K562 (cell line): ENCODE measurements around the gene ASIC3. TPM values are rescaled to one million over a fixed set of nuclear protein-coding genes. Genes with fewer than 3 reads are reported as not detected.

Experiments
- AFF4 ChIP-seq: sonication (generic); formaldehyde crosslinking; IDR thresholded peaks from 2 replicates; pipeline ENCODE4 v1.8.0; 2023; ENCODE audit warnings: mild to moderate bottlenecking, missing genetic modification reagents
- ATF4 ChIP-seq: fragments of 450-650 bp; formaldehyde crosslinking; IDR thresholded peaks from 2 replicates; pipeline ENCODE4 v1.4.0; 2022; ENCODE audit warnings: mild to moderate bottlenecking, moderate library complexity
- BCL6 ChIP-seq: fragments of 250-450 bp; sonication (Bioruptor Pico); IDR thresholded peaks from 2 replicates; pipeline ENCODE4 v1.4.0; 2020
- BDP1 ChIP-seq: IDR thresholded peaks from 3 replicates; pipeline ENCODE4 v1.6.1; 2011; ENCODE audit not compliant: insufficient read length, insufficient read depth
- BRD4 ChIP-seq: fragments of 200-600 bp; sonication (generic); IDR thresholded peaks from 2 replicates; pipeline ENCODE4 v1.6.1; 2017; ENCODE audit warnings: inconsistent platforms
- CEBPB ChIP-seq: fragments of 450-650 bp; IDR thresholded peaks from 2 replicates; pipeline ENCODE4 v1.6.1; 2016; ENCODE audit warnings: missing genetic modification characterization, missing compliant biosample characterization
- ELF2 ChIP-seq: fragments of 250-450 bp; sonication (Bioruptor Pico); IDR thresholded peaks from 2 replicates; pipeline ENCODE4 v1.5.0; 2021; ENCODE audit warnings: mild to moderate bottlenecking
- GABPA ChIP-seq: fragments of 200-800 bp; sonication (Bioruptor generic); conservative IDR thresholded peaks from 2 replicates; pipeline ENCODE4 v1.6.1; 2016; ENCODE audit warnings: low read depth, missing genetic modification characterization, missing compliant biosample characterization
- HMG20B ChIP-seq: fragments of 250-450 bp; sonication (Bioruptor Pico); IDR thresholded peaks from 2 replicates; pipeline ENCODE4 v1.5.0; 2021; ENCODE audit warnings: mild to moderate bottlenecking
- MAFG ChIP-seq: fragments of 450-650 bp; conservative IDR thresholded peaks from 2 replicates; pipeline ENCODE4 v1.6.1; 2016; ENCODE audit warnings: missing genetic modification characterization, missing compliant biosample characterization
- MEF2D ChIP-seq: conservative IDR thresholded peaks from 2 replicates; pipeline ENCODE4 v1.6.1; 2016; ENCODE audit warnings: low read depth, missing genetic modification characterization, missing compliant biosample characterization
- SIN3B ChIP-seq: fragments of 450-650 bp; IDR thresholded peaks from 2 replicates; pipeline ENCODE4 v1.6.1; 2017; ENCODE audit warnings: low read depth, mild to moderate bottlenecking, moderate library complexity
- SMAD4 ChIP-seq: fragments of 250-450 bp; sonication (Bioruptor Pico); conservative IDR thresholded peaks from 2 replicates; pipeline ENCODE4 v1.8.0; 2021; ENCODE audit warnings: inconsistent platforms, mild to moderate bottlenecking, moderate library complexity
- TCF3 ChIP-seq: sonication (generic); formaldehyde crosslinking; IDR thresholded peaks from 2 replicates; pipeline ENCODE4 v1.4.0; 2020; ENCODE audit warnings: mild to moderate bottlenecking, missing genetic modification reagents
- ZFP1 ChIP-seq: fragments of 450-650 bp; formaldehyde crosslinking; IDR thresholded peaks from 2 replicates; pipeline ENCODE4 v1.4.0; 2020; ENCODE audit warnings: mild to moderate bottlenecking, mixed read lengths
- ZFP36 ChIP-seq: fragments of 150-350 bp; IDR thresholded peaks from 2 replicates; pipeline ENCODE4 v1.6.1; 2018; ENCODE audit warnings: low read length, low read depth; ENCODE audit not compliant: partially characterized antibody
- ZNF124 ChIP-seq: sonication (generic); formaldehyde crosslinking; IDR thresholded peaks from 2 replicates; pipeline ENCODE4 v1.8.1; 2022; ENCODE audit warnings: missing genetic modification reagents
- ZNF232 ChIP-seq: sonication (generic); formaldehyde crosslinking; IDR thresholded peaks from 2 replicates; pipeline ENCODE4 v1.8.0; 2022; ENCODE audit warnings: mild to moderate bottlenecking, missing genetic modification reagents
- polyA plus RNA-seq, 8 experiments: library from polyadenylated mRNA; depleted of rRNA in 4 of 8; stranded (reverse) in 5 of 8; unstranded in 3 of 8; fragments of >200 nt; fragmentation: Nextera tagmentation in 2 of 8; fragmentation: Illumina TruSeq in 1 of 8; extraction: Ambion mirVana in 2 of 8; extraction: Trizol in 1 of 8; gene quantifications; 2 replicates each; pipeline versions ENCODE4 v1.2.1 to v1.2.3, GENCODE V29; 2011 to 2014; ENCODE audit warnings: inconsistent platforms in 1 of 8, missing spikeins in 1 of 8
- total RNA-seq, 7 experiments: library from RNA; depleted of rRNA in 6 of 7; stranded (reverse); fragments of >200 nt in 6 of 7; fragmentation: Illumina TruSeq in 2 of 7; extraction: Trizol in 2 of 7; gene quantifications; 2 replicates each; pipeline versions ENCODE4 v1.2.1 to v1.2.3, GENCODE V29; 2011 to 2021; ENCODE audit warnings: low replicate concordance in 1 of 7
- TF ChIP-seq, protein P1 (sequence below): fragments of 450-650 bp; IDR thresholded peaks from 2 replicates; pipeline ENCODE4 v1.6.1; 2016; ENCODE audit warnings: antibody characterized with exemption
- TF ChIP-seq, protein P2 (sequence below): fragments of 450-650 bp; IDR thresholded peaks from 2 replicates; pipeline ENCODE4 v1.7.0; 2016; ENCODE audit warnings: borderline replicate concordance

The ASIC3 gene
- total and polyA plus RNA-seq, 9 of the 15 experiments (the other 6 are each of a cell fraction or from before 2014, with no cell fraction given), result 0.11 to 5.0 (median 0.87) TPM

DNA sequence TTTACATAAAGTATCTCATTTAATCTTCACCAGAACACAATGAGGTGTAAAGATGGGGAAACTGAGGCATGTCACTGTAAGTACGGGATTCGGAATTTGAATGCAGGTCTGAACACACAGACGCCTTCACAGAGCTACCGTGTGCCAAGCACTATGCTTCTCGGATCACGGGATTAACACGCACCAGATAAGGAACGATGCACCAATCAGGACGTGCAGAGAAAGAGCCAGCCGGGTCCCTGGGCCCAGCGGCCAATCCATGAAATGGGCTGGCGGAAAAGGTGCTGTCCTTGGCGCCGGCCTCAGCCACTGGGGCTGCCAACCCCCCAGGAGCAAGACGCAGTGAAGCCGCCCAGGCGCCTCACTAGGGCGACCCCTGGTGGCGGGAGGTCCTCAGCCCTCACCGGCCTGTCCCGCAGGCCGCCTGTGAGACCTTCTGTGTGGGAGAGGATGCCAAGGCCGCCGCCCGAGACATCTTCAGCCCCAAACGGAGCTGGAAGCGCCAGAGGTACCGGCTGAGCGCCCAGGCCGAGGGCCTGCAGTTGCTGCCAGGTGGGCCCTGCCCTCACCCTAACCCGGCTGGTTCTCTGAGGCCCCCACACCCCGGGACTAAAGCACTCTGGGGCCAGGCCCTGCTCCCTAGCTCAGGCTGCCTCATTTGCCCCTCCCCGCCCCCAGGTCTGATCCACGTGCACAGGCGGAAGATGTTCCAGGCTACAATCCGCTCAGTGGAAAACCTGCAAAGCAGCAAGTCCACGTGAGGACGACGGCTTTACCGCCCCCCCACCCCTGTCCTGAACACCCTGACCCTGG, 39.6 kb upstream of the ASIC3 start (continued):
- TF ChIP-seq, protein P1, sequence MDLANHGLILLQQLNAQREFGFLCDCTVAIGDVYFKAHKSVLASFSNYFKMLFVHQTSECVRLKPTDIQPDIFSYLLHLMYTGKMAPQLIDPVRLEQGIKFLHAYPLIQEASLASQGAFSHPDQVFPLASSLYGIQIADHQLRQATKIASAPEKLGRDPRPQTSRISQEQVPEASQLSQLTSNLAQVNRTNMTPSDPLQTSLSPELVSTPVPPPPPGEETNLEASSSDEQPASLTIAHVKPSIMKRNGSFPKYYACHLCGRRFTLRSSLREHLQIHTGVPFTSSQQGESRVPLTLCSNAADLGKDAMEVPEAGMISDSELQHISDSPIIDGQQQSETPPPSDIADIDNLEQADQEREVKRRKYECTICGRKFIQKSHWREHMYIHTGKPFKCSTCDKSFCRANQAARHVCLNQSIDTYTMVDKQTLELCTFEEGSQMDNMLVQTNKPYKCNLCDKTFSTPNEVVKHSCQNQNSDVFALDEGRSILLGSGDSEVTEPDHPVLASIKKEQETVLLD, result peak; percentile 82
- TF ChIP-seq BCL6 (CRISPR knock-in tag) (no peak), HMG20B (no peak), ELF2 (CRISPR knock-in tag) (peak; percentile 85), SMAD4 (CRISPR knock-in tag) (peak; percentile 96), ZNF124 (CRISPR knock-in tag) (no peak), SIN3B (0 out of 2 replicates have a peak, but pooled peaks have one; percentile 79), BRD4 (0 out of 2 replicates have a peak, but pooled peaks have one; percentile 57), ATF4 (CRISPR knock-in tag) (no peak), BDP1 (no peak), AFF4 (CRISPR knock-in tag) (peak; percentile 14), ZFP1 (CRISPR knock-in tag) (no peak), TCF3 (CRISPR knock-in tag) (peak; percentile 56), MAFG (tag) (0 out of 2 replicates have a peak, but pooled peaks have one; percentile 3), ZFP36 (no peak), ZNF232 (0 out of 2 replicates have a peak, but pooled peaks have one; percentile 67), CEBPB (no peak), MEF2D (tag) (peak; percentile 76), GABPA (tag) (peak; percentile 74)
- TF ChIP-seq, protein P2, sequence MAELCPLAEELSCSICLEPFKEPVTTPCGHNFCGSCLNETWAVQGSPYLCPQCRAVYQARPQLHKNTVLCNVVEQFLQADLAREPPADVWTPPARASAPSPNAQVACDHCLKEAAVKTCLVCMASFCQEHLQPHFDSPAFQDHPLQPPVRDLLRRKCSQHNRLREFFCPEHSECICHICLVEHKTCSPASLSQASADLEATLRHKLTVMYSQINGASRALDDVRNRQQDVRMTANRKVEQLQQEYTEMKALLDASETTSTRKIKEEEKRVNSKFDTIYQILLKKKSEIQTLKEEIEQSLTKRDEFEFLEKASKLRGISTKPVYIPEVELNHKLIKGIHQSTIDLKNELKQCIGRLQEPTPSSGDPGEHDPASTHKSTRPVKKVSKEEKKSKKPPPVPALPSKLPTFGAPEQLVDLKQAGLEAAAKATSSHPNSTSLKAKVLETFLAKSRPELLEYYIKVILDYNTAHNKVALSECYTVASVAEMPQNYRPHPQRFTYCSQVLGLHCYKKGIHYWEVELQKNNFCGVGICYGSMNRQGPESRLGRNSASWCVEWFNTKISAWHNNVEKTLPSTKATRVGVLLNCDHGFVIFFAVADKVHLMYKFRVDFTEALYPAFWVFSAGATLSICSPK, result peak; percentile 75; the same call in 1 of the 2 replicates
